Lung (tissue), 12 donors: Measurements from ENCODE around the gene GPC5. TPM values are rescaled to one million over a fixed set of nuclear protein-coding genes. Genes with fewer than 3 reads are reported as not detected.

Experiments used
- ATAC-seq: fragments of 200-7000 bp; cut with Tn5 transposase; one replicate; pipeline ENCODE4 v1.9.1; 2020; ENCODE audit warnings: moderate number of reproducible peaks; ENCODE audit not compliant: insufficient read depth, low FRiP score
- DNase-seq, 3 donors: peaks; one replicate each; pipeline ENCODE4 v3.0.0-alpha.2; 2013 to 2017
- H3K27ac ChIP-seq, 2 donors: one replicate each; pipeline ENCODE4 v1.5.1; 2013; ENCODE audit warnings: mild to moderate bottlenecking in 2 of 2, moderate library complexity in 2 of 2, control low read depth in 1 of 2, inconsistent platforms in 1 of 2, low read depth in 1 of 2, low read length in 1 of 2
- H3K27me3 ChIP-seq, 3 donors: one replicate each; pipeline ENCODE4 v1.5.1; 2013; ENCODE audit warnings: low read length in 2 of 3; ENCODE audit not compliant: control insufficient read depth in 3 of 3, insufficient read depth in 3 of 3
- H3K36me3 ChIP-seq, 4 donors: one replicate each; pipeline ENCODE4 v1.5.1; 2013; ENCODE audit warnings: low read length in 4 of 4, mild to moderate bottlenecking in 1 of 4, moderate library complexity in 1 of 4; ENCODE audit not compliant: control insufficient read depth in 4 of 4, insufficient read depth in 4 of 4
- H3K4me1 ChIP-seq, 5 donors: one replicate each; pipeline ENCODE4 v1.5.1; 2013; ENCODE audit warnings: low read length in 5 of 5, mild to moderate bottlenecking in 2 of 5, moderate library complexity in 1 of 5; ENCODE audit not compliant: control insufficient read depth in 5 of 5, insufficient read depth in 5 of 5
- H3K4me3 ChIP-seq: one replicate; pipeline ENCODE4 v1.5.1; 2013; ENCODE audit warnings: mild to moderate bottlenecking, control low read depth, moderate library complexity
- H3K9ac ChIP-seq, 2 donors: one replicate each; pipeline ENCODE4 v1.5.1; 2013; ENCODE audit warnings: low read length in 2 of 2, control low read depth in 1 of 2; ENCODE audit not compliant: insufficient read depth in 1 of 2
- H3K9me3 ChIP-seq, 4 donors: one replicate each; pipeline ENCODE4 v1.5.1; 2013; ENCODE audit warnings: low read length in 3 of 4, mild to moderate bottlenecking in 1 of 4, moderate library complexity in 1 of 4; ENCODE audit not compliant: control insufficient read depth in 4 of 4, insufficient read depth in 3 of 4
- WGBS, 2 donors: extraction: QIAGEN DNeasy Blood & Tissue Kit; methylation state at CpG; one replicate each; pipeline ENCODE4 v1.1.7; 2013; 5-methylcytosine and 5-hydroxymethylcytosine counted together
- polyA plus RNA-seq, 2 donors: library from polyadenylated mRNA; stranded (reverse); fragments of 200-250 nt; gene quantifications; one replicate each; pipeline ENCODE4 v1.2.1, GENCODE V29; 2013
- total RNA-seq, 2 donors: library from RNA; depleted of rRNA in 1 of 2; stranded (reverse); fragments of >200 nt in 1 of 2; gene quantifications; one replicate each; pipeline ENCODE4 v1.2.1, GENCODE V29; 2014 to 2021
- TF ChIP-seq, protein P1 (sequence below): IDR thresholded peaks from 2 replicates; pipeline ENCODE4 v1.5.1; 2012; ENCODE audit warnings: mild to moderate bottlenecking; ENCODE audit errors: control extremely low read depth, extremely low read depth
- donor health status: control.
- donor health status: control.
- donor health status: Bipolar disorder and iron deficiency.
- donor health status: healthy.
- donor health status: DM: yes; HTN: yes; CAD: no.

GPC5 gene
- total and polyA plus RNA-seq, 4 donors, result 0.55 to 37.3 (median 4.4) TPM

DNA sequence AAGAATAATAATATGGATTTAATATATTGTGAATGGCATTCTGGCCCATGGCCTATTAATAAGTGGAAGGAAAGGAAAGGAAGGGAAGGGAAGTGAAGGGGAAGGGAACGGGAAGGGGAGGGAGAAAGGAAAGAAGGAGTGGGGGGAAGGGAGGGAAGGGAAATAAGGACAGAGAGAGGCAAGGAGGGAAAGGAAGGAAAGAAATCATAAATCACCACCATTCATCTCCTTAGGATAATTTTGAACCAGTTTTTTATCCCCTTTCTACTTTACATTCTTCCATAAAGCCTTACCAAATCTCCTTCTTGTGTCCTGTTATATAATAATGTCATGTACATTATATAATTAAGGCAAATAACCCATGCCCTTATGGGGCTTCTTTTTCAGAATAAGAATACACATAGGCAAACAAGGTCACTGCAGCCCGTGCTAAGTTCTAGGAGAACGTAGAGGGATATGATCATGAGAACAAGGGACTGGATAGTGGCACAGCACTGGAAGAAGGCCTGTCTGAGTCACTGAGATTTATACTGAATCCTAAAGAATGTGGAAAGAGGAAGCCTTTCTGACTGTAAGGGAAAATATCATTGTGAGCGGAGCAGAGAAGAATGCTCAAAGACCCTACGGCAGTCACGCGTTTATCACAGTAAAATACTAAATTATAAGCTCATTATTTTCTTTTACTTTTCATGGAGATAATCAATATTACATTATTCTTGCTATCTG, 1383.7 kb downstream of the GPC5 start:
- TF ChIP-seq, protein P1, sequence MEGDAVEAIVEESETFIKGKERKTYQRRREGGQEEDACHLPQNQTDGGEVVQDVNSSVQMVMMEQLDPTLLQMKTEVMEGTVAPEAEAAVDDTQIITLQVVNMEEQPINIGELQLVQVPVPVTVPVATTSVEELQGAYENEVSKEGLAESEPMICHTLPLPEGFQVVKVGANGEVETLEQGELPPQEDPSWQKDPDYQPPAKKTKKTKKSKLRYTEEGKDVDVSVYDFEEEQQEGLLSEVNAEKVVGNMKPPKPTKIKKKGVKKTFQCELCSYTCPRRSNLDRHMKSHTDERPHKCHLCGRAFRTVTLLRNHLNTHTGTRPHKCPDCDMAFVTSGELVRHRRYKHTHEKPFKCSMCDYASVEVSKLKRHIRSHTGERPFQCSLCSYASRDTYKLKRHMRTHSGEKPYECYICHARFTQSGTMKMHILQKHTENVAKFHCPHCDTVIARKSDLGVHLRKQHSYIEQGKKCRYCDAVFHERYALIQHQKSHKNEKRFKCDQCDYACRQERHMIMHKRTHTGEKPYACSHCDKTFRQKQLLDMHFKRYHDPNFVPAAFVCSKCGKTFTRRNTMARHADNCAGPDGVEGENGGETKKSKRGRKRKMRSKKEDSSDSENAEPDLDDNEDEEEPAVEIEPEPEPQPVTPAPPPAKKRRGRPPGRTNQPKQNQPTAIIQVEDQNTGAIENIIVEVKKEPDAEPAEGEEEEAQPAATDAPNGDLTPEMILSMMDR, result no peak
- Histone ChIP-seq H3K9ac (no peak overlapping the region), H3K27ac (no peak overlapping the region), H3K9me3 (no peaks in the 10 kb centered on the region), H3K4me3 (no peak overlapping the region), H3K27me3 (no peaks in the 10 kb centered on the region), H3K36me3 (no peaks in the 10 kb centered on the region), H3K4me1 (no peaks in the 10 kb centered on the region)
- no peak for DNase-seq
- ATAC-seq, result no peak
- 86 to 87% methylated on average over 7 of the region's 7 CpGs for WGBS, 2 donors

GRCh38 chr13:92802776-92803175, 1404.4 kb downstream of the GPC5 start:
- Histone ChIP-seq H3K9me3 (no peaks in the 10 kb centered on the region), H3K27ac (no peak overlapping the region), H3K9ac (no peak overlapping the region), H3K27me3 (no peaks in the 10 kb centered on the region), H3K36me3 (no peaks in the 10 kb centered on the region), H3K4me3 (no peak overlapping the region), H3K4me1 (peaks cover 0 to 18% (median 0%) of the 10 kb centered on the region in 5 donors)
- TF ChIP-seq, protein P1, result no peak
- WGBS, 2 donors, result 46 to 58% methylated on average over 1 of the region's 1 CpG
- no peak for DNase-seq
- ATAC-seq, result no peak

DNA sequence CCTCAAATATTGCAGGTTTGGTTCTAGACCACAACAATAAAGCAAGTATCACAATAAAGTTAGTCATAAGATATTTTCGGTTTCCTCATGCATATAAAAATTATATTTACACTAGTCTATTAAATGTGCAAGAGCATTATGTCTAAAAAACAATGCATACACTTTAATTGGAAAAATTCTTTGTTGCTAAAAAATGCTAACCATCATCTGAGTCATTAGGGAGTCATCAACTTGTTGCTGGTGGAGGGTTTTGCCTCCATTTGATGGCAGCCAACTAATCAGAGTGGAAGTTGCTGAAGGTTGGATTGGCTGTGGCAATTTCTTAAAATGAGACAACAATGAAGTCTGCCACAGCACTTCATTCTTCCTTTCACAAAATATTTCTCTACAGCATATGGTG, 1405.9 kb downstream of the GPC5 start:
- no peaks in the 10 kb centered on the region for H3K27me3 ChIP-seq

More for the DNA sequence above, 1405.9 kb downstream of the GPC5 start:
- 80 to 90% methylated on average over 1 of the region's 1 CpG for WGBS, 2 donors
- no peak for ATAC-seq
- H3K9ac ChIP-seq, result no peak overlapping the region
- H3K9me3 ChIP-seq, result no peaks in the 10 kb centered on the region
- peaks cover 0 to 20% (median 0%) of the 10 kb centered on the region in 5 donors for H3K4me1 ChIP-seq
- no peak for DNase-seq
- TF ChIP-seq, protein P1, result no peak
- H3K36me3 ChIP-seq, result no peaks in the 10 kb centered on the region
- no peak overlapping the region for H3K4me3 ChIP-seq
- no peak overlapping the region for H3K27ac ChIP-seq
